Measurements from ENCODE around the gene PREB.

GRCh38 chr2:27082773-27083409 is 51.5 kb downstream of the PREB start:
- no peak for TF ChIP-seq CTCF (IDR thresholded peaks at IDR 0.05)
- TF ChIP-seq POLR2A (IDR thresholded peaks at IDR 0.05): no peak
